ENCODE measurements around the gene ASCL2. TPM values are rescaled to one million over a fixed set of nuclear protein-coding genes. Genes with fewer than 3 reads are reported as not detected.

ASCL2 gene
- total and polyA plus RNA-seq, 2 of the 4 experiments (the other 2 are of a cell fraction) = not detected

GRCh38 chr11:2234963-2235362 is 35.4 kb downstream of the ASCL2 start:
- H3K27me3 ChIP-seq (ENCODE audit: control insufficient read depth, insufficient read depth, low read length) = peaks cover 26% of the 10 kb centered on the region
- no peaks in the 10 kb centered on the region for H3K36me3 ChIP-seq (ENCODE audit: control insufficient read depth, insufficient read depth, low read length)
- ATAC-seq (ENCODE audit: low read depth) (no peak), DNase-seq (no peak)
- ChIA-PET CTCF (no interaction called here), POLR2A (ENCODE audit: unreplicated experiment) (no interaction called here)
- no peak overlapping the region for H3K4me3 ChIP-seq (ENCODE audit: insufficient read depth, low read depth, low read length)
- no peak overlapping the region for H3K14ac ChIP-seq (replicated peaks; ENCODE audit: low read depth, low read length)
- no peaks in the 10 kb centered on the region for H3K9me1 ChIP-seq (ENCODE audit: insufficient read depth, low read length)
- no peak overlapping the region for H3K4ac ChIP-seq (ENCODE audit: low read depth, low read length)
- H4K91ac ChIP-seq (ENCODE audit: insufficient read depth, low read depth, low read length) = no peak overlapping the region
- in situ Hi-C loops (cut with MboI; ENCODE audit: low sequenced_read_pairs) = no loop called here
- no peak overlapping the region for H3K9ac ChIP-seq (ENCODE audit: low read depth, low read length)
- WGBS, 2 experiments (ENCODE audit: extremely low coverage in 2 of 2, insufficient read length in 1 of 2) = 63% methylated on average over 3 of the region's 10 CpGs; no CpG with 5 or more reads in 1 of the 2 experiments
- H4K8ac ChIP-seq (ENCODE audit: low read depth in 2 of 2, low read length in 2 of 2) = no peak overlapping the region
- H2BK120ac ChIP-seq (ENCODE audit: low read depth, low read length) = no peak overlapping the region
- H2BK20ac ChIP-seq (ENCODE audit: low read depth, low read length) = no peak overlapping the region
- TF ChIP-seq USF2 (IDR thresholded peaks at IDR 0.05; ENCODE audit: low read depth, low read length) (no peak), MAFK (IDR thresholded peaks at IDR 0.05; ENCODE audit: low read depth, low read length) (no peak), RAD21 (IDR thresholded peaks at IDR 0.05; ENCODE audit: low read length) (no peak), RFX5 (IDR thresholded peaks at IDR 0.05; ENCODE audit: low read depth, low read length) (no peak), POLR2A (IDR thresholded peaks at IDR 0.05; ENCODE audit: low read depth, low read length) (no peak), MXI1 (IDR thresholded peaks at IDR 0.05; ENCODE audit: borderline replicate concordance, low read depth, low read length) (no peak), ELK1 (IDR thresholded peaks at IDR 0.05; ENCODE audit: borderline replicate concordance, low read depth, low read length) (no peak), CHD1 (IDR thresholded peaks at IDR 0.05; ENCODE audit: low read depth, low read length) (no peak), NFE2L2 (IDR thresholded peaks at IDR 0.05; ENCODE audit: low read depth, low read length) (no peak), SMC3 (IDR thresholded peaks at IDR 0.05; ENCODE audit: low read depth, low read length) (no peak), MAZ (IDR thresholded peaks at IDR 0.05; ENCODE audit: borderline replicate concordance, low read depth, low read length) (no peak), RCOR1 (IDR thresholded peaks at IDR 0.05; ENCODE audit: insufficient replicate concordance, low read length) (no peak), FOS (IDR thresholded peaks at IDR 0.05; ENCODE audit: low read depth, low read length) (no peak), BHLHE40 (IDR thresholded peaks at IDR 0.05; ENCODE audit: low read depth, low read length) (no peak)
- H4K5ac ChIP-seq (ENCODE audit: low read depth, low read length) = no peak overlapping the region
- no peak overlapping the region for H3K18ac ChIP-seq (ENCODE audit: low read depth, low read length)
- no peak overlapping the region for H3K4me2 ChIP-seq (ENCODE audit: low read depth, low read length)
- H2BK15ac ChIP-seq (ENCODE audit: low read depth, low read length) = no peak overlapping the region
- no TSS peak for BruUV-seq (replicated peaks)
- no peak overlapping the region for H3K56ac ChIP-seq (ENCODE audit: extremely low read depth, insufficient read depth, low read length)
- no peaks in the 10 kb centered on the region for H3K9me3 ChIP-seq (ENCODE audit: control insufficient read depth, insufficient read depth, low read length)
- H3K4me1 ChIP-seq (ENCODE audit: control insufficient read depth, insufficient read depth, low read length) = no peaks in the 10 kb centered on the region
- intact Hi-C loops (cut with micrococcal nuclease) = no loop called here
- no peaks in the 10 kb centered on the region for H3K79me1 ChIP-seq (ENCODE audit: low read depth in 1 of 2, low read length in 2 of 2)
- dilution Hi-C loops (cut with HindIII; ENCODE audit: low sequenced_read_pairs, unreplicated experiment) = no loop called here
- no peaks in the 10 kb centered on the region for H4K20me1 ChIP-seq (ENCODE audit: insufficient read depth, low read length)
- H2BK5ac ChIP-seq (ENCODE audit: low read depth, low read length, poor library complexity, severe bottlenecking) = no peak overlapping the region
- no peak overlapping the region for H2AFZ ChIP-seq (replicated peaks; ENCODE audit: low read length, poor library complexity)
- no peak overlapping the region for H3K23ac ChIP-seq (ENCODE audit: low read depth, low read length)
- H3K27ac ChIP-seq (ENCODE audit: insufficient read depth, low read length) = no peak overlapping the region
- no peak overlapping the region for H2AK5ac ChIP-seq (ENCODE audit: low read depth, low read length)
- no peak overlapping the region for H2AK9ac ChIP-seq (replicated peaks; ENCODE audit: low read depth, low read length, poor library complexity)

All from IMR-90 (cell line).